ENCODE data around the gene PRR13. TPM values are rescaled to one million over a fixed set of nuclear protein-coding genes. Genes with fewer than 3 reads are reported as not detected.

PRR13 gene
- total and polyA plus RNA-seq, 2 of the 8 experiments (the other 6 are each of a cell fraction or from before 2014, with no cell fraction given): 82.9 to 185 TPM

- Histone ChIP-seq H2BK5ac (ENCODE audit: low read depth, low read length) (no peak overlapping the region), H2AK5ac (ENCODE audit: low read depth, low read length) (no peak overlapping the region), H3K4me3 (ENCODE audit: extremely low read depth in 1 of 4, insufficient read depth in 2 of 4, low read depth in 3 of 4, low read length in 4 of 4) (no peak overlapping the region), H3K18ac (ENCODE audit: extremely low read depth, low read length) (no peak overlapping the region), H3K56ac (replicated peaks; ENCODE audit: insufficient read length, low read depth, low read length) (no peak overlapping the region), H3K4ac (replicated peaks; ENCODE audit: insufficient read length, low read depth, low read length) (no peak overlapping the region), H3K14ac (ENCODE audit: insufficient read length) (no peak overlapping the region), H2BK120ac (replicated peaks; ENCODE audit: low read depth, low read length) (no peak overlapping the region), H4K8ac (ENCODE audit: extremely low read depth, insufficient read depth, low read length) (no peak overlapping the region), H2BK12ac (ENCODE audit: low read depth, low read length) (no peak overlapping the region), H3K23me2 (ENCODE audit: low read depth, low read length) (no peaks in the 10 kb centered on the region), H2BK20ac (ENCODE audit: low read length) (no peak overlapping the region), H4K91ac (replicated peaks; ENCODE audit: insufficient read length, low read length) (no peak overlapping the region), H3K27me3 (replicated peaks in 1 of 4; ENCODE audit: control insufficient read depth in 3 of 4, extremely low read depth in 1 of 4, insufficient read depth in 3 of 4, low read length in 3 of 4) (no peaks in the 10 kb centered on the region), H2AFZ (ENCODE audit: low read length) (no peak overlapping the region), H3K23ac (ENCODE audit: insufficient read length) (no peak overlapping the region), H2BK15ac (ENCODE audit: low read length) (no peak overlapping the region), H3K4me2 (ENCODE audit: insufficient read depth in 1 of 2, low read depth in 2 of 2, low read length in 2 of 2) (no peak overlapping the region), H3K9ac (replicated peaks in 1 of 4; ENCODE audit: extremely low read depth in 1 of 4, low read depth in 3 of 4, low read length in 3 of 4) (no peak overlapping the region), H4K20me1 (replicated peaks in 1 of 2; ENCODE audit: control insufficient read depth in 1 of 2, insufficient read depth in 2 of 2, low read length in 2 of 2) (no peaks in the 10 kb centered on the region), H3K9me3 (ENCODE audit: insufficient read depth in 2 of 2, low read depth in 1 of 2, low read length in 1 of 2) (no peaks in the 10 kb centered on the region), H3K79me1 (ENCODE audit: low read depth, low read length) (no peaks in the 10 kb centered on the region), H4K5ac (ENCODE audit: insufficient read length, low read depth, low read length) (no peak overlapping the region), H3K4me1 (replicated peaks in 1 of 4; ENCODE audit: control insufficient read depth in 3 of 4, insufficient read depth in 4 of 4, low read length in 3 of 4) (no peaks in the 10 kb centered on the region), H3K27ac (ENCODE audit: low read depth, low read length) (no peak overlapping the region), H3K36me3 (ENCODE audit: control insufficient read depth in 2 of 4, insufficient read depth in 4 of 4, low read length in 3 of 4) (no peaks in the 10 kb centered on the region), H3K79me2 (ENCODE audit: control insufficient read depth in 1 of 2, insufficient read depth in 2 of 2, low read length in 2 of 2) (no peaks in the 10 kb centered on the region)
- FAIRE-seq (no peak), DNase-seq (ENCODE audit: low read depth in 1 of 2, low spot score in 2 of 2) (no peak)
- POLR2A ChIA-PET (ENCODE audit: partially characterized antibody): interaction anchor here (1.0 to 2.0 kb wide), 6 partner anchors 27 to 411 kb away, joined by 3 to 11 read pairs (median 4); no protein-coding TSS in a partner anchor
- 93% methylated on average over 7 of the region's 7 CpGs; no CpG with 5 or more reads in 1 of the 2 experiments for WGBS, 2 experiments (ENCODE audit: extremely low coverage in 1 of 2, insufficient coverage in 1 of 2, insufficient read length in 1 of 2, insufficient replicate concordance in 2 of 2, low coverage in 1 of 2, low lambda C conversion rate in 2 of 2, missing lambda C conversion rate in 1 of 2)
- CTCF ChIA-PET (ENCODE audit: partially characterized antibody): interaction anchor here (0.6 to 4.9 kb wide), 7 partner anchors 19 to 114 kb away, joined by 3 to 35 read pairs (median 3); no protein-coding TSS in a partner anchor
- TF ChIP-seq MAX (IDR thresholded peaks at IDR 0.05) (no peak), SIRT6 (IDR thresholded peaks at IDR 0.05; ENCODE audit: low read length) (no peak), USF2 (IDR thresholded peaks at IDR 0.05; ENCODE audit: low read length) (no peak), BCL11A (IDR thresholded peaks at IDR 0.05; ENCODE audit: low read depth in 2 of 2, low read length in 2 of 2) (no peak), EP300 (IDR thresholded peaks at IDR 0.05; ENCODE audit: borderline replicate concordance in 1 of 2, low read depth in 2 of 2, low read length in 2 of 2) (no peak), SIX5 (IDR thresholded peaks at IDR 0.05; ENCODE audit: low read depth, low read length) (no peak)
These were observed 12.8 kb upstream of the PRR13 start for GRCh38 chr12:53428741-53429140.
